ENCODE results near the gene ATP8B1. TPM values are rescaled to one million over a fixed set of nuclear protein-coding genes. Genes with fewer than 3 reads are reported as not detected.

Gene ATP8B1
- total RNA-seq, 1 experiment from 2014 or later = 24.8 TPM

GRCh38 chr18:57776354-57776753 is 26.8 kb downstream of the ATP8B1 start:
- peak overlapping the region; percentile 44 for H3K4me3 ChIP-seq (ENCODE audit: low read length)
- H3K9me3 ChIP-seq (ENCODE audit: low read length) = no peaks in the 10 kb centered on the region
- peak overlapping the region; percentile 69 for H3K9ac ChIP-seq (ENCODE audit: low read length)
- no peaks in the 10 kb centered on the region for H3K27me3 ChIP-seq (ENCODE audit: low read length)
- peaks cover 78% of the 10 kb centered on the region for H3K79me2 ChIP-seq (ENCODE audit: low read length)
- CTCF ChIA-PET = interaction anchor here (0.5 kb wide), 1 partner anchor 85 kb away, joined by 8 read pairs; no protein-coding TSS in a partner anchor
- TF ChIP-seq EZH2phosphoT487 (IDR thresholded peaks at IDR 0.05; ENCODE audit: borderline replicate concordance, low read length) = no peak
- TF ChIP-seq CTCF (conservative IDR thresholded peaks at IDR 0.05; ENCODE audit: low read depth, low read length) = no peak
- TF ChIP-seq EZH2 (IDR thresholded peaks at IDR 0.05; ENCODE audit: low read length, unreplicated experiment) = no peak
- TSS peak; percentile 85 for BruUV-seq (replicated peaks)
- peak; percentile 36 for ATAC-seq
- no peaks in the 10 kb centered on the region for H3F3A ChIP-seq (ENCODE audit: low read length, unreplicated experiment)
- H3K27ac ChIP-seq (ENCODE audit: low read length) = peak overlapping the region; percentile 94
- H3K4me2 ChIP-seq (ENCODE audit: low read length) = peak overlapping the region; percentile 75
- H4K20me1 ChIP-seq (ENCODE audit: low read length) = no peaks in the 10 kb centered on the region
- POLR2A ChIA-PET (ENCODE audit: unreplicated experiment) = no interaction called here
- H3K9me2 ChIP-seq (replicated peaks; ENCODE audit: low read length) = no peaks in the 10 kb centered on the region
- peak; percentile 26 for DNase-seq
- no peak overlapping the region for H2AFZ ChIP-seq (ENCODE audit: low read length)
- no peaks in the 10 kb centered on the region for H3K36me3 ChIP-seq (ENCODE audit: low read depth, low read length)
- peaks cover 77% of the 10 kb centered on the region for H3K4me1 ChIP-seq (ENCODE audit: insufficient read depth, low read length)
- intact Hi-C loops (cut with micrococcal nuclease) = no loop called here

GRCh38 chr18:57775937-57776336 is 27.2 kb downstream of the ATP8B1 start:
- POLR2A ChIA-PET (ENCODE audit: unreplicated experiment) = no interaction called here
- peak overlapping the region; percentile 75 for H3K4me2 ChIP-seq (ENCODE audit: low read length)
- no peaks in the 10 kb centered on the region for H3K9me2 ChIP-seq (replicated peaks; ENCODE audit: low read length)
- peaks cover 77% of the 10 kb centered on the region for H3K4me1 ChIP-seq (ENCODE audit: insufficient read depth, low read length)
- peaks cover 77% of the 10 kb centered on the region for H3K79me2 ChIP-seq (ENCODE audit: low read length)
- H3K9me3 ChIP-seq (ENCODE audit: low read length) = no peaks in the 10 kb centered on the region
- peak overlapping the region; percentile 69 for H3K9ac ChIP-seq (ENCODE audit: low read length)
- peak; percentile 67 for ATAC-seq
- no peaks in the 10 kb centered on the region for H3K36me3 ChIP-seq (ENCODE audit: low read depth, low read length)
- TF ChIP-seq EZH2 (IDR thresholded peaks at IDR 0.05; ENCODE audit: low read length, unreplicated experiment) = no peak
- no peak for TF ChIP-seq EZH2phosphoT487 (IDR thresholded peaks at IDR 0.05; ENCODE audit: borderline replicate concordance, low read length)
- no peak for TF ChIP-seq CTCF (conservative IDR thresholded peaks at IDR 0.05; ENCODE audit: low read depth, low read length)
- intact Hi-C loops (cut with micrococcal nuclease) = no loop called here
- DNase-seq = peak; percentile 97
- no peaks in the 10 kb centered on the region for H3K27me3 ChIP-seq (ENCODE audit: low read length)
- no peaks in the 10 kb centered on the region for H4K20me1 ChIP-seq (ENCODE audit: low read length)
- no peaks in the 10 kb centered on the region for H3F3A ChIP-seq (ENCODE audit: low read length, unreplicated experiment)
- H3K27ac ChIP-seq (ENCODE audit: low read length) = peak overlapping the region; percentile 94
- no TSS peak for BruUV-seq (replicated peaks)
- peak overlapping the region; percentile 44 for H3K4me3 ChIP-seq (ENCODE audit: low read length)
- no peak overlapping the region for H2AFZ ChIP-seq (ENCODE audit: low read length)
- CTCF ChIA-PET = interaction anchor here (0.5 kb wide), 1 partner anchor 86 kb away, joined by 8 read pairs; no protein-coding TSS in a partner anchor

- no TSS peak for BruUV-seq (replicated peaks)
- CTCF ChIA-PET = no interaction called here
- Histone ChIP-seq H3K4me3 (ENCODE audit: low read length) (no peak overlapping the region), H3K9ac (ENCODE audit: low read length) (peak overlapping the region; percentile 83), H3K27ac (ENCODE audit: low read length) (peak overlapping the region; percentile 97), H3K27me3 (ENCODE audit: low read length) (no peaks in the 10 kb centered on the region), H4K20me1 (ENCODE audit: low read length) (no peaks in the 10 kb centered on the region), H3K36me3 (ENCODE audit: low read depth, low read length) (no peaks in the 10 kb centered on the region), H3K79me2 (ENCODE audit: low read length) (peaks cover 72% of the 10 kb centered on the region), H2AFZ (ENCODE audit: low read length) (no peak overlapping the region), H3F3A (ENCODE audit: low read length, unreplicated experiment) (peaks cover 3% of the 10 kb centered on the region), H3K9me3 (ENCODE audit: low read length) (no peaks in the 10 kb centered on the region), H3K4me2 (ENCODE audit: low read length) (peak overlapping the region; percentile 83), H3K9me2 (replicated peaks; ENCODE audit: low read length) (no peaks in the 10 kb centered on the region), H3K4me1 (ENCODE audit: insufficient read depth, low read length) (peaks cover 75% of the 10 kb centered on the region)
- POLR2A ChIA-PET (ENCODE audit: unreplicated experiment) = no interaction called here
- DNase-seq (peak; percentile 33), ATAC-seq (no peak)
- intact Hi-C loops (cut with micrococcal nuclease) = no loop called here
- no peak for TF ChIP-seq EZH2phosphoT487 (IDR thresholded peaks at IDR 0.05; ENCODE audit: borderline replicate concordance, low read length)
- TF ChIP-seq EZH2 (IDR thresholded peaks at IDR 0.05; ENCODE audit: low read length, unreplicated experiment) = no peak
- no peak for TF ChIP-seq CTCF (conservative IDR thresholded peaks at IDR 0.05; ENCODE audit: low read depth, low read length)
Measured at GRCh38 chr18:57772387-57772799, 30.7 kb downstream of the ATP8B1 start.
